HCT116 (cell line): ENCODE data around the gene DENND1A. TPM values are rescaled to one million over a fixed set of nuclear protein-coding genes. Genes with fewer than 3 reads are reported as not detected.

Source experiments
- ATAC-seq: fragments of 200-7000 bp; cut with Tn5 transposase; 2 replicates; pipeline ENCODE4 v1.9.1; 2020; ENCODE audit warnings: mild to moderate bottlenecking, moderate library complexity
- BruUV-seq: library from RNA; stranded (reverse); fragments of 400-500 nt; replicated peaks from 2 replicates; lab custom pipeline; 2021; lab: Mats Ljungman, UMichigan
- CTCF ChIA-PET: fragments of 300-600 bp; sonication (Branson Sonifier 250); formaldehyde crosslinking; loops from one replicate; lab custom pipeline; 2021; ENCODE audit warnings: antibody characterized with exemption; lab: Charles Lee
- POLR2A ChIA-PET: fragments of 300-600, 350-600 bp; sonication (Branson Sonifier 250); formaldehyde crosslinking; loops from one replicate; lab custom pipeline; 2021; ENCODE audit warnings: antibody characterized with exemption; lab: Charles Lee
- RAD21 ChIA-PET, 2 experiments: fragments of 300-600 bp; sonication (Branson Sonifier 250); formaldehyde crosslinking; loops; one replicate each; lab custom pipeline; 2023; ENCODE audit warnings: low total read pairs in 2 of 2; ENCODE audit not compliant: uncharacterized antibody in 2 of 2, unreplicated experiment in 2 of 2, low non-redundant PET in 1 of 2; lab: Charles Lee
- DNase-seq: peaks from one replicate; pipeline ENCODE4 v3.0.0-alpha.2; 2010; ENCODE audit warnings: low read depth, low spot score
- H2AFZ ChIP-seq: fragments of 200-600 bp; shearing (Covaris generic), sonication (generic); 2 replicates; pipeline ENCODE4 v1.6.1; 2017; ENCODE audit warnings: low read depth, mixed run types, mixed read lengths, antibody characterized with exemption, low read length; ENCODE audit not compliant: poor library complexity, severe bottlenecking
- H3K27ac ChIP-seq: 2 replicates; pipeline ENCODE4 v1.5.1; 2012; ENCODE audit warnings: low read depth, low read length
- H3K27me3 ChIP-seq: fragments of 200-600 bp; sonication (generic); 2 replicates; pipeline ENCODE4 v1.6.1; 2016; ENCODE audit warnings: mixed run types, low read length, mixed read lengths; ENCODE audit not compliant: insufficient read depth
- H3K36me3 ChIP-seq, 2 experiments: fragments of 200-500 bp in 1 of 2; fragments of 200-600 bp in 1 of 2; sonication (Bioruptor generic) in 1 of 2; sonication (generic) in 1 of 2; 2 replicates each; pipeline versions ENCODE4 v1.5.1 to v1.6.1; 2014 to 2016; ENCODE audit warnings: low read length in 2 of 2, inconsistent platforms in 1 of 2, mixed read lengths in 1 of 2, mixed run types in 1 of 2; ENCODE audit not compliant: insufficient read depth in 2 of 2, control insufficient read depth in 1 of 2
- H3K4me1 ChIP-seq, 2 experiments: fragments of 200-600 bp in 1 of 2; sonication (generic) in 1 of 2; 2 replicates each; pipeline versions ENCODE4 v1.5.1 to v1.6.1; 2012 to 2017; ENCODE audit warnings: low read length in 2 of 2, inconsistent platforms in 1 of 2, mild to moderate bottlenecking in 1 of 2, mixed read lengths in 1 of 2, mixed run types in 1 of 2, moderate library complexity in 1 of 2; ENCODE audit not compliant: insufficient read depth in 2 of 2, control insufficient read depth in 1 of 2
- H3K4me2 ChIP-seq: fragments of 200-600 bp; sonication (generic); 2 replicates; pipeline ENCODE4 v1.6.1; 2017; ENCODE audit warnings: mixed run types, low read length, mixed read lengths
- H3K4me3 ChIP-seq, 2 experiments: fragments of 200-600 bp in 1 of 2; sonication (generic) in 1 of 2; replicated peaks in 1 of 2; 2 replicates each; pipeline ENCODE4 v1.5.1; 2011 to 2016; ENCODE audit warnings: low read length in 2 of 2, control low read depth in 1 of 2, low read depth in 1 of 2, mild to moderate bottlenecking in 1 of 2, mixed read lengths in 1 of 2, mixed run types in 1 of 2
- H3K79me2 ChIP-seq: fragments of 200-600 bp; sonication (generic); 2 replicates; pipeline ENCODE4 v1.6.1; 2017; ENCODE audit warnings: mild to moderate bottlenecking, mixed run types, low read length, moderate library complexity, mixed read lengths; ENCODE audit not compliant: insufficient read depth
- H3K9ac ChIP-seq: fragments of 200-600 bp; sonication (generic); 2 replicates; pipeline ENCODE4 v1.6.1; 2016; ENCODE audit warnings: low read length, mixed read lengths
- H3K9me2 ChIP-seq: fragments of 200-600 bp; sonication (generic), shearing (Covaris generic); 2 replicates; pipeline ENCODE4 v1.6.1; 2017; ENCODE audit warnings: mixed run types, mild to moderate bottlenecking, moderate library complexity; ENCODE audit not compliant: insufficient read depth
- H3K9me3 ChIP-seq, 2 experiments: fragments of 200-500 bp in 1 of 2; fragments of 200-600 bp in 1 of 2; sonication (Bioruptor generic) in 1 of 2; sonication (generic) in 1 of 2; 2 replicates each; pipeline ENCODE4 v1.6.1; 2014 to 2017; ENCODE audit warnings: low read length in 2 of 2, mixed read lengths in 2 of 2, inconsistent platforms in 1 of 2, low read depth in 1 of 2, mild to moderate bottlenecking in 1 of 2, mixed run types in 1 of 2, moderate library complexity in 1 of 2; ENCODE audit not compliant: control insufficient read depth in 1 of 2, insufficient read depth in 1 of 2
- H4K20me1 ChIP-seq: fragments of 200-600 bp; sonication (generic), shearing (Covaris generic); 2 replicates; pipeline ENCODE4 v1.6.1; 2017; ENCODE audit warnings: mixed run types, mild to moderate bottlenecking, moderate library complexity; ENCODE audit not compliant: insufficient read depth
- CBX3 ChIP-seq: IDR thresholded peaks from 2 replicates; pipeline ENCODE4 v1.6.1; 2012; ENCODE audit warnings: low read depth
- CEBPB ChIP-seq: IDR thresholded peaks from 2 replicates; pipeline ENCODE4 v1.6.1; 2012; ENCODE audit warnings: low read depth
- EGR1 ChIP-seq: IDR thresholded peaks from 2 replicates; pipeline ENCODE4 v1.6.1; 2012; ENCODE audit warnings: low read depth
- ELF1 ChIP-seq: IDR thresholded peaks from 2 replicates; pipeline ENCODE4 v1.6.1; 2012; ENCODE audit warnings: low read depth, borderline replicate concordance
- EZH2 ChIP-seq: fragments of 200-600 bp; sonication (generic); IDR thresholded peaks from 2 replicates; pipeline ENCODE4 v1.6.1; 2017; ENCODE audit warnings: antibody characterized with exemption, mixed run types
- FOSL1 ChIP-seq: IDR thresholded peaks from 2 replicates; pipeline ENCODE4 v1.6.1; 2012; ENCODE audit warnings: low read depth
- JUND ChIP-seq: IDR thresholded peaks from 2 replicates; pipeline ENCODE4 v1.6.1; 2012
- POLR2A ChIP-seq: IDR thresholded peaks from 2 replicates; pipeline ENCODE4 v1.7.0; 2011; ENCODE audit warnings: borderline replicate concordance; ENCODE audit not compliant: insufficient read depth, insufficient read length; ENCODE audit errors: extremely low read depth
- POLR2AphosphoS5 ChIP-seq: IDR thresholded peaks from 2 replicates; pipeline ENCODE4 v1.6.1; 2011; ENCODE audit warnings: mild to moderate bottlenecking, low read depth, low read length, moderate library complexity
- RAD21 ChIP-seq: IDR thresholded peaks from 2 replicates; pipeline ENCODE4 v1.6.1; 2012; ENCODE audit warnings: low read depth, mild to moderate bottlenecking
- SIN3A ChIP-seq: IDR thresholded peaks from 2 replicates; pipeline ENCODE4 v1.6.1; 2012; ENCODE audit warnings: low read depth
- SP1 ChIP-seq: IDR thresholded peaks from 2 replicates; pipeline ENCODE4 v1.6.1; 2012; ENCODE audit warnings: low read depth
- TCF7L2 ChIP-seq: IDR thresholded peaks from 2 replicates; pipeline ENCODE4 v1.7.0; 2011; ENCODE audit warnings: borderline replicate concordance, inconsistent platforms; ENCODE audit not compliant: insufficient read depth, insufficient read length; ENCODE audit errors: extremely low read depth
- YY1 ChIP-seq: IDR thresholded peaks from 2 replicates; pipeline ENCODE4 v1.6.1; 2011; ENCODE audit warnings: low read length, low read depth, moderate library complexity, mild to moderate bottlenecking; ENCODE audit not compliant: insufficient replicate concordance; ENCODE audit errors: extremely low read depth
- ZFX ChIP-seq: fragments of 450-650 bp; IDR thresholded peaks from 2 replicates; pipeline ENCODE4 v1.6.1; 2017
- intact Hi-C: fragments of 100-400 bp; cut with micrococcal nuclease; formaldehyde crosslinking; loops from 2 replicates; pipeline ENCODE4 v1.10.0; 2022
- total RNA-seq: library from RNA; stranded (reverse); gene quantifications from one replicate; pipeline ENCODE4 v1.2.1, GENCODE V29; 2021; ENCODE audit not compliant: unreplicated experiment
- TF ChIP-seq, protein P1 (sequence below), 3 experiments: fragments of 200-600 bp in 1 of 3; sonication (generic) in 1 of 3; IDR thresholded peaks in 2 of 3; conservative IDR thresholded peaks in 1 of 3; 2 replicates each; pipeline ENCODE4 v1.5.1; 2012 to 2017; ENCODE audit warnings: low read depth in 2 of 3, low read length in 2 of 3, antibody characterized with exemption in 1 of 3, borderline replicate concordance in 1 of 3, control low read depth in 1 of 3, mild to moderate bottlenecking in 1 of 3, mixed read lengths in 1 of 3, mixed run types in 1 of 3, moderate library complexity in 1 of 3; ENCODE audit not compliant: insufficient read depth in 1 of 3
- TF ChIP-seq, protein P2 (sequence below): IDR thresholded peaks from 2 replicates; pipeline ENCODE4 v1.6.1; 2012
- TF ChIP-seq, protein P3 (sequence below): IDR thresholded peaks from 2 replicates; pipeline ENCODE4 v1.6.1; 2012; ENCODE audit warnings: low read depth
- TF ChIP-seq, protein P4 (sequence below): IDR thresholded peaks from 2 replicates; pipeline ENCODE4 v1.6.1; 2012
- TF ChIP-seq, protein P5 (sequence below): IDR thresholded peaks from 2 replicates; pipeline ENCODE4 v1.6.1; 2011; ENCODE audit warnings: mild to moderate bottlenecking, low read length, moderate library complexity; ENCODE audit not compliant: insufficient replicate concordance; ENCODE audit errors: extremely low read depth

The DENND1A gene
- total RNA-seq, 1 experiment from 2014 or later: 33.0 TPM

DNA sequence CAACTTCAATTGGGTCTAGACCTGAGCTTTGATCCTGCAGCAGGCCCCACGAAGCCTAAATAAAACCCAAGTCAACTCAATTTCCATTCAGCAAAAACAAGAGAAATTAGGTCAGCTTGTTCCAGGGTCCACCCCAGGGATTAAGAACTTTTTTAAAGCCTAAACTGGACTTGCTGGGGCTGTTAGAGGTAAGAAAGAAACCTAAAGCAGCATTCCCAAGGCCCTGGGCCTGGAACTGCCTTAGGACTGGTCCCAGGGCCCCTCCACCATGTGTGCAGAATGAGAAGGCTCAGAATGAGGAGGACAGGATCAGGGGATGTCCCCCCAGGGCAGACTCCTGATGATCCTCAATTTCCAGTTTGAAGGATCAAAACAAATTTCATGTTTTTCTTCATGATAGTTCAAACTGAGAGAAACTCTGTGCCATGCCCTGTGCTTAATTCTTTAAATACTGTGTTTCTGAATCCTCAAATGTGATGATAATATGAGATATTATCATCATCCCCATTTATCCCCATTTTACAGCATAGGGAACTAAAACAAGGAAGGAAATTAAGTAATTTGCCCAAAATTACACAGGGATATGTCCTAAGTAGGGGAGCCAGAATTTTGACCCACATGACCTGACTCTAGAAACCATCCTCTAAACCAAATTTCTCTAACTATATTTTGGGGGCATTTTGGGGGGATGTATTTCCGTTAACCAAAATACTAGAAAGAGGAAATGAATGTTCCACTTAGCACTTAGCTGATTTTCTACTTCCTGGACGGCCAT is 64.5 kb downstream of the DENND1A start:
- H3K4me2 ChIP-seq: no peak overlapping the region
- no peak overlapping the region for H3K4me3 ChIP-seq
- H3K9me3 ChIP-seq: no peaks in the 10 kb centered on the region
- no peaks in the 10 kb centered on the region for H3K9me2 ChIP-seq
- intact Hi-C loops: no loop called here
- ChIA-PET RAD21 (no interaction called here), POLR2A (no interaction called here), CTCF (no interaction called here)
- H4K20me1 ChIP-seq: no peaks in the 10 kb centered on the region
- no peak for ATAC-seq
- no peaks in the 10 kb centered on the region; the same call in 1 of the 2 replicates for H3K79me2 ChIP-seq
- no peak for DNase-seq
- no peak overlapping the region for H3K27ac ChIP-seq
- no peaks in the 10 kb centered on the region for H3K4me1 ChIP-seq
- H3K27me3 ChIP-seq: no peaks in the 10 kb centered on the region
- H2AFZ ChIP-seq: no peak overlapping the region
- BruUV-seq: no TSS peak
- TF ChIP-seq SIN3A (no peak), TCF7L2 (no peak), SP1 (no peak), CEBPB (no peak), EZH2 (no peak), CBX3 (no peak), RAD21 (no peak), FOSL1 (no peak), YY1 (no peak), JUND (no peak), POLR2A (no peak), ELF1 (no peak), POLR2AphosphoS5 (no peak), ZFX (no peak), EGR1 (no peak)
- TF ChIP-seq, protein P1, sequence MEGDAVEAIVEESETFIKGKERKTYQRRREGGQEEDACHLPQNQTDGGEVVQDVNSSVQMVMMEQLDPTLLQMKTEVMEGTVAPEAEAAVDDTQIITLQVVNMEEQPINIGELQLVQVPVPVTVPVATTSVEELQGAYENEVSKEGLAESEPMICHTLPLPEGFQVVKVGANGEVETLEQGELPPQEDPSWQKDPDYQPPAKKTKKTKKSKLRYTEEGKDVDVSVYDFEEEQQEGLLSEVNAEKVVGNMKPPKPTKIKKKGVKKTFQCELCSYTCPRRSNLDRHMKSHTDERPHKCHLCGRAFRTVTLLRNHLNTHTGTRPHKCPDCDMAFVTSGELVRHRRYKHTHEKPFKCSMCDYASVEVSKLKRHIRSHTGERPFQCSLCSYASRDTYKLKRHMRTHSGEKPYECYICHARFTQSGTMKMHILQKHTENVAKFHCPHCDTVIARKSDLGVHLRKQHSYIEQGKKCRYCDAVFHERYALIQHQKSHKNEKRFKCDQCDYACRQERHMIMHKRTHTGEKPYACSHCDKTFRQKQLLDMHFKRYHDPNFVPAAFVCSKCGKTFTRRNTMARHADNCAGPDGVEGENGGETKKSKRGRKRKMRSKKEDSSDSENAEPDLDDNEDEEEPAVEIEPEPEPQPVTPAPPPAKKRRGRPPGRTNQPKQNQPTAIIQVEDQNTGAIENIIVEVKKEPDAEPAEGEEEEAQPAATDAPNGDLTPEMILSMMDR (IDR thresholded peaks at IDR 0.05 in 2 of 3, conservative IDR thresholded peaks at IDR 0.05 in 1 of 3; ENCODE audit: borderline replicate concordance in 1 of 3, insufficient read depth in 1 of 3, low read depth in 2 of 3, low read length in 2 of 3): no peak
- TF ChIP-seq, protein P2, sequence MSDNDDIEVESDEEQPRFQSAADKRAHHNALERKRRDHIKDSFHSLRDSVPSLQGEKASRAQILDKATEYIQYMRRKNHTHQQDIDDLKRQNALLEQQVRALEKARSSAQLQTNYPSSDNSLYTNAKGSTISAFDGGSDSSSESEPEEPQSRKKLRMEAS: no peak
- TF ChIP-seq, protein P3, sequence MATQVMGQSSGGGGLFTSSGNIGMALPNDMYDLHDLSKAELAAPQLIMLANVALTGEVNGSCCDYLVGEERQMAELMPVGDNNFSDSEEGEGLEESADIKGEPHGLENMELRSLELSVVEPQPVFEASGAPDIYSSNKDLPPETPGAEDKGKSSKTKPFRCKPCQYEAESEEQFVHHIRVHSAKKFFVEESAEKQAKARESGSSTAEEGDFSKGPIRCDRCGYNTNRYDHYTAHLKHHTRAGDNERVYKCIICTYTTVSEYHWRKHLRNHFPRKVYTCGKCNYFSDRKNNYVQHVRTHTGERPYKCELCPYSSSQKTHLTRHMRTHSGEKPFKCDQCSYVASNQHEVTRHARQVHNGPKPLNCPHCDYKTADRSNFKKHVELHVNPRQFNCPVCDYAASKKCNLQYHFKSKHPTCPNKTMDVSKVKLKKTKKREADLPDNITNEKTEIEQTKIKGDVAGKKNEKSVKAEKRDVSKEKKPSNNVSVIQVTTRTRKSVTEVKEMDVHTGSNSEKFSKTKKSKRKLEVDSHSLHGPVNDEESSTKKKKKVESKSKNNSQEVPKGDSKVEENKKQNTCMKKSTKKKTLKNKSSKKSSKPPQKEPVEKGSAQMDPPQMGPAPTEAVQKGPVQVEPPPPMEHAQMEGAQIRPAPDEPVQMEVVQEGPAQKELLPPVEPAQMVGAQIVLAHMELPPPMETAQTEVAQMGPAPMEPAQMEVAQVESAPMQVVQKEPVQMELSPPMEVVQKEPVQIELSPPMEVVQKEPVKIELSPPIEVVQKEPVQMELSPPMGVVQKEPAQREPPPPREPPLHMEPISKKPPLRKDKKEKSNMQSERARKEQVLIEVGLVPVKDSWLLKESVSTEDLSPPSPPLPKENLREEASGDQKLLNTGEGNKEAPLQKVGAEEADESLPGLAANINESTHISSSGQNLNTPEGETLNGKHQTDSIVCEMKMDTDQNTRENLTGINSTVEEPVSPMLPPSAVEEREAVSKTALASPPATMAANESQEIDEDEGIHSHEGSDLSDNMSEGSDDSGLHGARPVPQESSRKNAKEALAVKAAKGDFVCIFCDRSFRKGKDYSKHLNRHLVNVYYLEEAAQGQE: no peak
- TF ChIP-seq, protein P4, sequence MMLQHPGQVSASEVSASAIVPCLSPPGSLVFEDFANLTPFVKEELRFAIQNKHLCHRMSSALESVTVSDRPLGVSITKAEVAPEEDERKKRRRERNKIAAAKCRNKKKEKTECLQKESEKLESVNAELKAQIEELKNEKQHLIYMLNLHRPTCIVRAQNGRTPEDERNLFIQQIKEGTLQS: no peak
- TF ChIP-seq, protein P5, sequence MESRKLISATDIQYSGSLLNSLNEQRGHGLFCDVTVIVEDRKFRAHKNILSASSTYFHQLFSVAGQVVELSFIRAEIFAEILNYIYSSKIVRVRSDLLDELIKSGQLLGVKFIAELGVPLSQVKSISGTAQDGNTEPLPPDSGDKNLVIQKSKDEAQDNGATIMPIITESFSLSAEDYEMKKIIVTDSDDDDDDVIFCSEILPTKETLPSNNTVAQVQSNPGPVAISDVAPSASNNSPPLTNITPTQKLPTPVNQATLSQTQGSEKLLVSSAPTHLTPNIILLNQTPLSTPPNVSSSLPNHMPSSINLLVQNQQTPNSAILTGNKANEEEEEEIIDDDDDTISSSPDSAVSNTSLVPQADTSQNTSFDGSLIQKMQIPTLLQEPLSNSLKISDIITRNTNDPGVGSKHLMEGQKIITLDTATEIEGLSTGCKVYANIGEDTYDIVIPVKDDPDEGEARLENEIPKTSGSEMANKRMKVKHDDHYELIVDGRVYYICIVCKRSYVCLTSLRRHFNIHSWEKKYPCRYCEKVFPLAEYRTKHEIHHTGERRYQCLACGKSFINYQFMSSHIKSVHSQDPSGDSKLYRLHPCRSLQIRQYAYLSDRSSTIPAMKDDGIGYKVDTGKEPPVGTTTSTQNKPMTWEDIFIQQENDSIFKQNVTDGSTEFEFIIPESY: no peak
- H3K9ac ChIP-seq: no peak overlapping the region
- H3K36me3 ChIP-seq: no peaks in the 10 kb centered on the region
